Osteocyte (in vitro differentiated cells): ENCODE data around the gene TMIE. TPM values are rescaled to one million over a fixed set of nuclear protein-coding genes. Genes with fewer than 3 reads are reported as not detected.
"Not testable (repeated sequence)": the region's sequence is repeated elsewhere in the genome, so short reads cannot be mapped to it uniquely, and the experiment has no call there.

Experiments used
- DNase-seq: peaks from one replicate; pipeline ENCODE4 v3.0.0; 2021; ENCODE audit warnings: mixed read lengths; ENCODE audit not compliant: unreplicated experiment; ENCODE audit errors: extremely low spot score
- H3K27ac Mint-ChIP-seq: one replicate; pipeline ENCODE4 v1.8.0; 2021; ENCODE audit warnings: mild to moderate bottlenecking, mixed read lengths; ENCODE audit not compliant: unreplicated experiment
- H3K27me3 Mint-ChIP-seq: one replicate; pipeline ENCODE4 v1.8.0; 2021; ENCODE audit warnings: mixed read lengths; ENCODE audit not compliant: unreplicated experiment
- H3K36me3 Mint-ChIP-seq: one replicate; pipeline ENCODE4 v1.8.0; 2021; ENCODE audit warnings: mixed read lengths; ENCODE audit not compliant: unreplicated experiment
- H3K4me1 Mint-ChIP-seq: one replicate; pipeline ENCODE4 v1.8.0; 2021; ENCODE audit warnings: mixed read lengths; ENCODE audit not compliant: unreplicated experiment
- H3K4me3 Mint-ChIP-seq: one replicate; pipeline ENCODE4 v1.8.0; 2021; ENCODE audit warnings: mild to moderate bottlenecking, moderate library complexity, mixed read lengths; ENCODE audit not compliant: unreplicated experiment
- H3K9me3 Mint-ChIP-seq: one replicate; pipeline ENCODE4 v1.8.0; 2021; ENCODE audit warnings: mixed read lengths; ENCODE audit not compliant: unreplicated experiment
- CTCF ChIP-seq: fragments of 200-600 bp; sonication (generic); IDR thresholded peaks from 2 replicates; pipeline ENCODE4 v1.5.0; 2021; ENCODE audit warnings: antibody characterized with exemption, mild to moderate bottlenecking, moderate library complexity
- total RNA-seq: library from RNA; stranded (reverse); gene quantifications from 2 replicates; pipeline ENCODE4 v1.2.1, GENCODE V29; 2021

TMIE gene
- total RNA-seq, 1 donor from 2014 or later: not detected

GRCh38 chr3:46734773-46735172 is 33.6 kb downstream of the TMIE start:
- peak; percentile 72 for DNase-seq
- TF ChIP-seq CTCF: no peak
- Mint-ChIP-seq H3K36me3 (no peaks in the 10 kb centered on the region), H3K27ac (no peak overlapping the region), H3K4me1 (no peaks in the 10 kb centered on the region), H3K4me3 (no peak overlapping the region), H3K9me3 (no peaks in the 10 kb centered on the region), H3K27me3 (peaks cover 59% of the 10 kb centered on the region)

GRCh38 chr3:46736006-46736872 is 35.0 kb downstream of the TMIE start:
- H3K27ac Mint-ChIP-seq: no peak overlapping the region
- no peak overlapping the region for H3K4me3 Mint-ChIP-seq
- H3K4me1 Mint-ChIP-seq: no peaks in the 10 kb centered on the region
- H3K27me3 Mint-ChIP-seq: peaks cover 55% of the 10 kb centered on the region
- no peaks in the 10 kb centered on the region for H3K9me3 Mint-ChIP-seq
- H3K36me3 Mint-ChIP-seq: no peaks in the 10 kb centered on the region
- DNase-seq: peak; percentile 78
- TF ChIP-seq CTCF: no peak

- Mint-ChIP-seq H3K36me3 (no peaks in the 10 kb centered on the region), H3K9me3 (no peaks in the 10 kb centered on the region), H3K27ac (no peak overlapping the region), H3K27me3 (peaks cover 44% of the 10 kb centered on the region), H3K4me3 (no peak overlapping the region), H3K4me1 (no peaks in the 10 kb centered on the region)
- peak; percentile 63 for DNase-seq
- no peak for TF ChIP-seq CTCF
Measured at GRCh38 chr3:46737329-46737731, 36.1 kb downstream of the TMIE start.

- not testable (repeated sequence) for H3K4me3 Mint-ChIP-seq, H3K9me3 Mint-ChIP-seq, H3K36me3 Mint-ChIP-seq, DNase-seq, H3K4me1 Mint-ChIP-seq, H3K27ac Mint-ChIP-seq
- H3K27me3 Mint-ChIP-seq: peaks cover 36% of the 10 kb centered on the region
Measured at GRCh38 chr3:46739565-46739964, 38.4 kb downstream of the TMIE start.

GRCh38 chr3:46742992-46743585 is 41.9 kb downstream of the TMIE start:
- H3K27ac Mint-ChIP-seq: no peak overlapping the region
- no peak for DNase-seq

More at GRCh38 chr3:46742992-46743585, 41.9 kb downstream of the TMIE start:
- TF ChIP-seq CTCF: no peak
- H3K4me3 Mint-ChIP-seq: no peak overlapping the region
- H3K36me3 Mint-ChIP-seq: no peaks in the 10 kb centered on the region
- H3K4me1 Mint-ChIP-seq: no peaks in the 10 kb centered on the region
- H3K9me3 Mint-ChIP-seq: no peaks in the 10 kb centered on the region
- peaks cover 35% of the 10 kb centered on the region for H3K27me3 Mint-ChIP-seq
